Measurements from ENCODE around the gene ADCK2.
"Not testable (repeated sequence)": the region's sequence is repeated elsewhere in the genome, so short reads cannot be mapped to it uniquely, and the experiment has no call there.

Gene ADCK2

GRCh38 chr7:140738280-140738679 lies 65.5 kb downstream of the ADCK2 start:
- Mint-ChIP-seq H3K36me3 (peaks cover 14% of the 10 kb centered on the region), H3K27ac (no peak overlapping the region), H3K9me3 (no peaks in the 10 kb centered on the region), H3K4me3 (no peak overlapping the region), H3K27me3 (no peaks in the 10 kb centered on the region), H3K4me1 (no peaks in the 10 kb centered on the region)
- ATAC-seq (ENCODE audit: low read depth): no peak
- no peak for DNase-seq (ENCODE audit: low spot score in 2 of 2)

GRCh38 chr7:140743255-140743654 lies 70.5 kb downstream of the ADCK2 start:
- not testable (repeated sequence) for DNase-seq (ENCODE audit: low spot score in 2 of 2); H3K27ac Mint-ChIP-seq; H3K4me1 Mint-ChIP-seq; H3K4me3 Mint-ChIP-seq; ATAC-seq (ENCODE audit: low read depth); H3K9me3 Mint-ChIP-seq; H3K27me3 Mint-ChIP-seq
- peaks cover 12% of the 10 kb centered on the region for H3K36me3 Mint-ChIP-seq

- Mint-ChIP-seq H3K4me3 (no peak overlapping the region), H3K4me1 (peaks cover 10% of the 10 kb centered on the region), H3K36me3 (peaks cover 14% of the 10 kb centered on the region), H3K9me3 (no peaks in the 10 kb centered on the region), H3K27ac (no peak overlapping the region), H3K27me3 (no peaks in the 10 kb centered on the region)
- no peak for DNase-seq (ENCODE audit: low spot score in 2 of 2)
- ATAC-seq (ENCODE audit: low read depth): no peak
These were observed 71.3 kb downstream of the ADCK2 start for GRCh38 chr7:140744005-140744404.

Data from memory B cell (primary cell).